CD4-positive, CD25-positive, alpha-beta regulatory T cell (primary cell): ENCODE results near the gene DIO3. TPM values are rescaled to one million over a fixed set of nuclear protein-coding genes. Genes with fewer than 3 reads are reported as not detected.
"Not testable (repeated sequence)": the region's sequence is repeated elsewhere in the genome, so short reads cannot be mapped to it uniquely, and the experiment has no call there.

Source experiments
- ATAC-seq, 2 donors: fragments of 150-1000 bp; cut with Tn5 transposase; one replicate each; pipeline ENCODE4 v1.10.0; 2021; ENCODE audit warnings: low read depth in 2 of 2, moderate number of reproducible peaks in 2 of 2, moderate library complexity in 1 of 2
- DNase-seq, 3 donors: peaks; one replicate each; pipeline versions ENCODE4 v3.0.0 to v3.0.0-alpha.2; 2012 to 2022; ENCODE audit warnings: mixed read lengths in 1 of 3
- H3K27ac ChIP-seq: one replicate; pipeline ENCODE4 v1.7.0; 2013; ENCODE audit warnings: mild to moderate bottlenecking, low read length; ENCODE audit not compliant: insufficient read depth, poor library complexity, severe bottlenecking
- H3K27me3 ChIP-seq: one replicate; pipeline ENCODE4 v1.7.0; 2013; ENCODE audit warnings: low read length; ENCODE audit not compliant: control insufficient read depth, insufficient read depth
- H3K36me3 ChIP-seq: one replicate; pipeline ENCODE4 v1.7.0; 2013; ENCODE audit warnings: mild to moderate bottlenecking, low read length, moderate library complexity; ENCODE audit not compliant: control insufficient read depth, insufficient read depth
- H3K4me1 ChIP-seq: 2 replicates; pipeline ENCODE4 v1.7.0; 2013; ENCODE audit warnings: mild to moderate bottlenecking, low read length; ENCODE audit not compliant: insufficient read depth, control insufficient read depth, poor library complexity, severe bottlenecking
- H3K4me3 ChIP-seq: one replicate; pipeline ENCODE4 v1.7.0; 2013; ENCODE audit warnings: low read depth, mild to moderate bottlenecking, low read length, moderate library complexity
- H3K9me3 ChIP-seq, 2 experiments: 1 replicate in 1 of 2; 2 replicates in 1 of 2; pipeline ENCODE4 v1.7.0; 2013; ENCODE audit warnings: low read length in 2 of 2, mild to moderate bottlenecking in 1 of 2, moderate library complexity in 1 of 2; ENCODE audit not compliant: control insufficient read depth in 2 of 2
- H3K27ac Mint-ChIP-seq, 3 donors: one replicate each; pipeline ENCODE4 v1.8.0; 2020 to 2022; ENCODE audit warnings: mild to moderate bottlenecking in 3 of 3, mixed read lengths in 3 of 3, moderate library complexity in 2 of 3
- H3K27me3 Mint-ChIP-seq: one replicate; pipeline ENCODE4 v1.8.0; 2022; ENCODE audit warnings: mild to moderate bottlenecking, mixed read lengths
- H3K36me3 Mint-ChIP-seq: one replicate; pipeline ENCODE4 v1.8.0; 2020; ENCODE audit warnings: mixed read lengths
- H3K4me1 Mint-ChIP-seq, 4 donors: one replicate each; pipeline ENCODE4 v1.8.0; 2020 to 2022; ENCODE audit warnings: mixed read lengths in 4 of 4, mild to moderate bottlenecking in 1 of 4
- H3K4me3 Mint-ChIP-seq, 4 donors: one replicate each; pipeline ENCODE4 v1.8.0; 2020 to 2022; ENCODE audit warnings: mild to moderate bottlenecking in 4 of 4, mixed read lengths in 4 of 4, moderate library complexity in 3 of 4
- H3K9me3 Mint-ChIP-seq, 7 donors: one replicate each; pipeline ENCODE4 v1.8.0; 2020 to 2022; ENCODE audit warnings: mixed read lengths in 7 of 7, mild to moderate bottlenecking in 3 of 7, moderate library complexity in 2 of 7
- polyA plus RNA-seq, 4 donors: library from polyadenylated mRNA; unstranded; fragments of 300-500 nt; fragmentation: Illumina TruSeq; gene quantifications; one replicate each; pipeline ENCODE4 v1.2.3, GENCODE V29; 2021
- total RNA-seq: library from RNA; stranded (reverse); gene quantifications from one replicate; pipeline ENCODE4 v1.2.3, GENCODE V29; 2022

The DIO3 gene
- total and polyA plus RNA-seq, 5 donors from 2014 or later: not detected

- Histone ChIP-seq H3K4me3 (no peak overlapping the region), H3K4me1 (no peaks in the 10 kb centered on the region), H3K27ac (no peak overlapping the region), H3K36me3 (no peaks in the 10 kb centered on the region), H3K27me3 (peaks cover 8% of the 10 kb centered on the region), H3K9me3 (no peaks in the 10 kb centered on the region)
- Mint-ChIP-seq H3K27me3 (peaks cover 37% of the 10 kb centered on the region), H3K4me1 (no peaks in the 10 kb centered on the region), H3K4me3 (no peak overlapping the region), H3K9me3 (no peaks in the 10 kb centered on the region), H3K27ac (no peak overlapping the region), H3K36me3 (no peaks in the 10 kb centered on the region)
- no peak for ATAC-seq
- no peak for DNase-seq
Observed at GRCh38 chr14:101571004-101571403, 9.7 kb downstream of the DIO3 start.

- H3K27me3 ChIP-seq, H3K4me3 Mint-ChIP-seq, H3K36me3 ChIP-seq, ATAC-seq, H3K4me3 ChIP-seq, DNase-seq, H3K27ac Mint-ChIP-seq, H3K27ac ChIP-seq, H3K9me3 ChIP-seq, H3K36me3 Mint-ChIP-seq, H3K9me3 Mint-ChIP-seq, H3K4me1 ChIP-seq, H3K4me1 Mint-ChIP-seq: not testable (repeated sequence)
- peaks cover 24% of the 10 kb centered on the region for H3K27me3 Mint-ChIP-seq
Observed at GRCh38 chr14:101572526-101572925, 11.2 kb downstream of the DIO3 start.

GRCh38 chr14:101573289-101573688 lies 12.0 kb downstream of the DIO3 start:
- Mint-ChIP-seq H3K4me1 (no peaks in the 10 kb centered on the region), H3K36me3 (no peaks in the 10 kb centered on the region), H3K9me3 (no peaks in the 10 kb centered on the region), H3K4me3 (no peak overlapping the region), H3K27me3 (peaks cover 22% of the 10 kb centered on the region), H3K27ac (no peak overlapping the region)
- Histone ChIP-seq H3K4me3 (no peak overlapping the region), H3K9me3 (no peaks in the 10 kb centered on the region), H3K36me3 (no peaks in the 10 kb centered on the region), H3K27ac (no peak overlapping the region), H3K4me1 (no peaks in the 10 kb centered on the region), H3K27me3 (no peaks in the 10 kb centered on the region)
- ATAC-seq (no peak), DNase-seq (no peak)

GRCh38 chr14:101575581-101575980 lies 14.3 kb downstream of the DIO3 start:
- H3K9me3 Mint-ChIP-seq: no peaks in the 10 kb centered on the region
- Histone ChIP-seq H3K27ac (no peak overlapping the region), H3K9me3 (no peaks in the 10 kb centered on the region), H3K4me1 (no peaks in the 10 kb centered on the region), H3K27me3 (no peaks in the 10 kb centered on the region), H3K4me3 (no peak overlapping the region), H3K36me3 (no peaks in the 10 kb centered on the region)
- no peak overlapping the region for H3K4me3 Mint-ChIP-seq
- no peaks in the 10 kb centered on the region for H3K36me3 Mint-ChIP-seq
- no peaks in the 10 kb centered on the region for H3K4me1 Mint-ChIP-seq
- H3K27me3 Mint-ChIP-seq: peaks cover 10% of the 10 kb centered on the region
- ATAC-seq (no peak), DNase-seq (no peak)
- H3K27ac Mint-ChIP-seq: no peak overlapping the region

- Histone ChIP-seq H3K27ac (no peak overlapping the region), H3K4me1 (no peaks in the 10 kb centered on the region), H3K4me3 (no peak overlapping the region), H3K27me3 (no peaks in the 10 kb centered on the region), H3K36me3 (no peaks in the 10 kb centered on the region), H3K9me3 (no peaks in the 10 kb centered on the region)
- H3K27me3 Mint-ChIP-seq: peaks cover 10% of the 10 kb centered on the region
- no peaks in the 10 kb centered on the region for H3K4me1 Mint-ChIP-seq
- ATAC-seq: no peak
- H3K4me3 Mint-ChIP-seq: no peak overlapping the region
- H3K9me3 Mint-ChIP-seq: no peaks in the 10 kb centered on the region
- H3K36me3 Mint-ChIP-seq: no peaks in the 10 kb centered on the region
- DNase-seq: no peak
- H3K27ac Mint-ChIP-seq: no peak overlapping the region
Observed at GRCh38 chr14:101577221-101577909, 16.1 kb downstream of the DIO3 start.

- no peaks in the 10 kb centered on the region for H3K9me3 ChIP-seq
- H3K4me1 ChIP-seq: no peaks in the 10 kb centered on the region
- DNase-seq: no peak
- Mint-ChIP-seq H3K9me3 (no peaks in the 10 kb centered on the region), H3K4me3 (no peak overlapping the region), H3K27me3 (peaks cover 5% of the 10 kb centered on the region), H3K27ac (no peak overlapping the region), H3K4me1 (no peaks in the 10 kb centered on the region), H3K36me3 (no peaks in the 10 kb centered on the region)
- no peaks in the 10 kb centered on the region for H3K27me3 ChIP-seq
- no peak overlapping the region for H3K4me3 ChIP-seq
- ATAC-seq: no peak
- no peak overlapping the region for H3K27ac ChIP-seq
- no peaks in the 10 kb centered on the region for H3K36me3 ChIP-seq
Observed at GRCh38 chr14:101578489-101578888, 17.2 kb downstream of the DIO3 start.

- Mint-ChIP-seq H3K27me3 (peaks cover 5% of the 10 kb centered on the region), H3K4me3 (no peak overlapping the region), H3K4me1 (no peaks in the 10 kb centered on the region), H3K27ac (no peak overlapping the region), H3K36me3 (no peaks in the 10 kb centered on the region), H3K9me3 (no peaks in the 10 kb centered on the region)
- Histone ChIP-seq H3K27me3 (no peaks in the 10 kb centered on the region), H3K4me3 (no peak overlapping the region), H3K36me3 (no peaks in the 10 kb centered on the region), H3K9me3 (no peaks in the 10 kb centered on the region), H3K27ac (no peak overlapping the region), H3K4me1 (no peaks in the 10 kb centered on the region)
- DNase-seq (no peak), ATAC-seq (no peak)
Observed at GRCh38 chr14:101579372-101580080, 18.2 kb downstream of the DIO3 start.

- no peak overlapping the region for H3K4me3 Mint-ChIP-seq
Observed at GRCh38 chr14:101581806-101582205, 20.5 kb downstream of the DIO3 start.

More at GRCh38 chr14:101581806-101582205, 20.5 kb downstream of the DIO3 start:
- no peaks in the 10 kb centered on the region for H3K9me3 ChIP-seq
- no peak for DNase-seq
- Mint-ChIP-seq H3K36me3 (no peaks in the 10 kb centered on the region), H3K27me3 (peaks cover 5% of the 10 kb centered on the region), H3K4me1 (no peaks in the 10 kb centered on the region), H3K9me3 (no peaks in the 10 kb centered on the region), H3K27ac (no peak overlapping the region)
- H3K36me3 ChIP-seq: no peaks in the 10 kb centered on the region
- no peaks in the 10 kb centered on the region for H3K27me3 ChIP-seq
- H3K4me3 ChIP-seq: no peak overlapping the region
- no peaks in the 10 kb centered on the region for H3K4me1 ChIP-seq
- H3K27ac ChIP-seq: no peak overlapping the region
- ATAC-seq: no peak
